ENCODE data around the gene TMED7.

GRCh38 chr5:115661563-115661962, 35.7 kb upstream of the TMED7 start:
- TF ChIP-seq CTCF (conservative IDR thresholded peaks at IDR 0.05) (no peak), EZH2 (IDR thresholded peaks at IDR 0.05; ENCODE audit: low read depth) (no peak)
